ENCODE results near the gene UMAD1. TPM values are rescaled to one million over a fixed set of nuclear protein-coding genes. Genes with fewer than 3 reads are reported as not detected.

Gene UMAD1
- total RNA-seq, 2 experiments from 2014 or later, result 11.0 to 15.3 TPM

DNA sequence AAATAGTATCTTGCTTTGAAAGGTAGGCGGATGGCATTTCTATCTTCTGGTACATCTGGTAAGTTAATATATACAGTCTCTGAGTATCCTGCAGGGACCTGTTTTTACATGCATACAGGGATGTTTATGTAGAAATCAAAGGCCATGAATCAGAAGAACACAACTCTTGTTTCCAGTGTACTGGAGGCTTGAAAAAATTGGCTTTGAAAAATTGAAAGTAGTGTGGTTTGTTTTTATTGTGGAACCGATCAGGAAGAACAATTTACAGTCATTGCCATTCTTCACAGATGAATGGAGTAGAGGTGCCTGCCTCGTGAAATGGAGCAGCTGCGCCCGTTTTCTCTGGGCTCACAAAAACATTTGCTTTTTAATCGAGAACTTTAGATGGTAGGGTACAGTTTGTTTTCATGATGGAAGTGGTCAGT lies 131.9 kb downstream of the UMAD1 start:
- peak overlapping the region; percentile 45 for H3K27ac Mint-ChIP-seq
- no peaks in the 10 kb centered on the region for H3K9me3 ChIP-seq (ENCODE audit: control insufficient read depth in 1 of 2, insufficient read depth in 1 of 2, low read length in 2 of 2)
- peak overlapping the region; percentile 1 for H3K4me3 ChIP-seq (ENCODE audit: low read length)
- H3K4me1 Mint-ChIP-seq (ENCODE audit: low read depth), result peaks cover 44% of the 10 kb centered on the region
- no peak overlapping the region for H3K27ac ChIP-seq (ENCODE audit: low read depth in 1 of 2, low read length in 2 of 2)
- DNase-seq (peak in 1 of 14 experiments; percentile 7), ATAC-seq (ENCODE audit: poor library complexity) (peak; percentile 52)
- TF ChIP-seq, protein P1, sequence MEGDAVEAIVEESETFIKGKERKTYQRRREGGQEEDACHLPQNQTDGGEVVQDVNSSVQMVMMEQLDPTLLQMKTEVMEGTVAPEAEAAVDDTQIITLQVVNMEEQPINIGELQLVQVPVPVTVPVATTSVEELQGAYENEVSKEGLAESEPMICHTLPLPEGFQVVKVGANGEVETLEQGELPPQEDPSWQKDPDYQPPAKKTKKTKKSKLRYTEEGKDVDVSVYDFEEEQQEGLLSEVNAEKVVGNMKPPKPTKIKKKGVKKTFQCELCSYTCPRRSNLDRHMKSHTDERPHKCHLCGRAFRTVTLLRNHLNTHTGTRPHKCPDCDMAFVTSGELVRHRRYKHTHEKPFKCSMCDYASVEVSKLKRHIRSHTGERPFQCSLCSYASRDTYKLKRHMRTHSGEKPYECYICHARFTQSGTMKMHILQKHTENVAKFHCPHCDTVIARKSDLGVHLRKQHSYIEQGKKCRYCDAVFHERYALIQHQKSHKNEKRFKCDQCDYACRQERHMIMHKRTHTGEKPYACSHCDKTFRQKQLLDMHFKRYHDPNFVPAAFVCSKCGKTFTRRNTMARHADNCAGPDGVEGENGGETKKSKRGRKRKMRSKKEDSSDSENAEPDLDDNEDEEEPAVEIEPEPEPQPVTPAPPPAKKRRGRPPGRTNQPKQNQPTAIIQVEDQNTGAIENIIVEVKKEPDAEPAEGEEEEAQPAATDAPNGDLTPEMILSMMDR (IDR thresholded peaks at IDR 0.05), result no peak
- H3K27me3 ChIP-seq (ENCODE audit: control insufficient read depth in 1 of 2, insufficient read depth in 2 of 2, low read length in 2 of 2), result no peaks in the 10 kb centered on the region
- H3K9me3 Mint-ChIP-seq, result no peaks in the 10 kb centered on the region
- ChIA-PET CTCF (interaction anchor here (0.8 to 1.0 kb wide), 2 partner anchors 12 to 91 kb away, joined by 3 read pairs; no protein-coding TSS in a partner anchor), POLR2A (interaction anchor here (0.6 to 2.4 kb wide), 6 partner anchors 11 to 209 kb away, joined by 3 to 7 read pairs (median 4); no protein-coding TSS in a partner anchor)
- H3K4me3 Mint-ChIP-seq, result peak overlapping the region; percentile 85
- no peaks in the 10 kb centered on the region for H3K27me3 Mint-ChIP-seq
- intact Hi-C loops (cut with DNase I, micrococcal nuclease), result no loop called here
- no peaks in the 10 kb centered on the region for H3K36me3 ChIP-seq (ENCODE audit: insufficient read depth, low read length)
- H3K36me3 Mint-ChIP-seq (ENCODE audit: low read depth), result no peaks in the 10 kb centered on the region
- H3K4me1 ChIP-seq (ENCODE audit: insufficient read depth, low read length), result peaks cover 3% of the 10 kb centered on the region

DNA sequence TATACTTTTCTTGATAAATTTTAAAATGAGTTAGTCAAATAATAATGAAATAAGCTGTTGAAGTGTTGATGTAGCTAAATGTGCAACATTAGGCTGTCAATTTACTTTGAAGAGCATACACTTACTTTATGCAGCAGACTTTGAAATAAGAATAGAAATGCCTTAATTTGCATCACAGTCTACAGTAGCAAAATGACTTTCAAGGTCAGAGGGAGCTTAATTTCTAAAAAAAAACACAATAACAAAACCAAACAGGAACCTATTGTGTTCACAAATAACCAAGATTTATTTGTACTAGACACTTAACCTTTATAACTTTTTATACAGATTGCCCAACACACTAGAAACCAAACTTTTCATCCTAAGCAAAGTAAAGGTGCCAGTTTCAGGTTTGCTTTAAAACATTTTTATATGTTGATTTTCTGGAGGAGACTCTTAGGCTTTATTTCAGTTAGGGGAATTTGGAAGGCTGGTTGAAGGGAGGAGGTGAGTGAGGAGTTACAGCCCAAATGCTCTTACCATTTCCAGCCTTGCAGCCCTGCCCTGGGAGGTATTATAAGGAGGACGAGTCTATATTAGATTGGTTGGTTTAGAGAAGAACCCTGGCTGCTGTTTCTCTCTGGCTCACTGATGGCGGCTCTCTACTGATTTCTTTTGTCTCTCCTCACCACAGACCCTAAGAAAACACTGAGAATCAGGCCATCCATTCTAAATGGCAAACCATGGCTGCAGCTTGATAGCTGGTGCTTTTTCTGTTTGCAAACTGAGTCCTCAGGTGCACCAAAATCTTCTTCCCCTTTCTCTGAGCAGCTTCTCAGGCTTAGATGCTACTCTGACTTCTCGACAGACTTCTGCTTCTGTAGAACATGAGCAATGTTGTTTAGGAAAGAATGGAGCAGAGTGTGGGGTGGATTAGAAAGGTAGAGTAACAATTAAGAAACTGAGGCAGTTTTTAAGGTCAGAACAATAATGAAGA lies 133.1 kb downstream of the UMAD1 start:
- Histone ChIP-seq H3K36me3 (ENCODE audit: insufficient read depth, low read length) (no peaks in the 10 kb centered on the region), H3K4me3 (ENCODE audit: low read length) (no peak overlapping the region), H3K9me3 (ENCODE audit: control insufficient read depth in 1 of 2, insufficient read depth in 1 of 2, low read length in 2 of 2) (no peaks in the 10 kb centered on the region), H3K27me3 (ENCODE audit: control insufficient read depth in 1 of 2, insufficient read depth in 2 of 2, low read length in 2 of 2) (no peaks in the 10 kb centered on the region), H3K4me1 (ENCODE audit: insufficient read depth, low read length) (peaks cover 3% of the 10 kb centered on the region), H3K27ac (ENCODE audit: low read depth in 1 of 2, low read length in 2 of 2) (no peak overlapping the region)
- H3K27ac Mint-ChIP-seq, result no peak overlapping the region
- ATAC-seq (ENCODE audit: poor library complexity), result no peak
- TF ChIP-seq, protein P1 (IDR thresholded peaks at IDR 0.05), result no peak
- intact Hi-C loops (cut with DNase I, micrococcal nuclease), result no loop called here
- peak overlapping the region; percentile 13 for H3K4me3 Mint-ChIP-seq
- POLR2A ChIA-PET, result interaction anchor here (0.9 to 2.4 kb wide), 5 partner anchors 8 to 352 kb away, joined by 3 to 7 read pairs (median 5); no protein-coding TSS in a partner anchor
- H3K27me3 Mint-ChIP-seq, result no peaks in the 10 kb centered on the region
- H3K9me3 Mint-ChIP-seq, result no peaks in the 10 kb centered on the region
- CTCF ChIA-PET, result interaction anchor here (1.3 kb wide), 1 partner anchor 9 kb away, joined by 5 read pairs; no protein-coding TSS in a partner anchor
- H3K36me3 Mint-ChIP-seq (ENCODE audit: low read depth), result no peaks in the 10 kb centered on the region
- peaks cover 44% of the 10 kb centered on the region for H3K4me1 Mint-ChIP-seq (ENCODE audit: low read depth)
- no peak for DNase-seq

DNA sequence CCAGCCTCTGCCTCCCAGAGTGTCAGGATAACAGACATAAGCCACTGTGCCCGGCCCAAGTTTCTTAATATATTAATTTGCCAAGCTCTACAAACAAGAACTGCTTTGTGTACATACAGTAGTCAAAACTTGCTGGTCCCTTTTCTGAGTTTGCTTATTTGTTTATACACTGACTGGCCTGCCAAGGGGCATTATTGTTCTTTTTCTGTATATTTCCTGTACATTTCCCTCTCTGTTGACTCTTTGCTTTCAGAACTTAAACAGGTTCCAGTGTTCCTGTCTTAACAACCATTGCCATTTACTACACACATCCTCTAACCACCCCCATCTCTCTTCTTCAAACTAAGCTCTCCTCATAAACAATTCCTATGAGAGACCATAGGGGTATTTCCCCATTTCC lies 139.3 kb downstream of the UMAD1 start:
- H3K9me3 Mint-ChIP-seq, result no peaks in the 10 kb centered on the region
- H3K4me3 Mint-ChIP-seq, result no peak overlapping the region
- no peaks in the 10 kb centered on the region for H3K36me3 ChIP-seq (ENCODE audit: insufficient read depth, low read length)
- no peaks in the 10 kb centered on the region for H3K27me3 Mint-ChIP-seq
- no peaks in the 10 kb centered on the region for H3K27me3 ChIP-seq (ENCODE audit: control insufficient read depth in 1 of 2, insufficient read depth in 2 of 2, low read length in 2 of 2)
- no peaks in the 10 kb centered on the region for H3K4me1 ChIP-seq (ENCODE audit: insufficient read depth, low read length)
- no peak overlapping the region for H3K4me3 ChIP-seq (ENCODE audit: low read length)
- TF ChIP-seq, protein P1 (IDR thresholded peaks at IDR 0.05), result no peak
- DNase-seq (no peak), ATAC-seq (ENCODE audit: poor library complexity) (no peak)
- no peak overlapping the region for H3K27ac Mint-ChIP-seq
- intact Hi-C loops (cut with DNase I, micrococcal nuclease), result no loop called here
- peaks cover 21% of the 10 kb centered on the region for H3K4me1 Mint-ChIP-seq (ENCODE audit: low read depth)
- CTCF ChIA-PET, result interaction anchor here (1.2 kb wide), 1 partner anchor 11 kb away, joined by 3 read pairs; no protein-coding TSS in a partner anchor
- POLR2A ChIA-PET, result interaction anchor here (1.4 kb wide), 1 partner anchor 13 kb away, joined by 3 read pairs; no protein-coding TSS in a partner anchor
- H3K36me3 Mint-ChIP-seq (ENCODE audit: low read depth), result no peaks in the 10 kb centered on the region
- H3K27ac ChIP-seq (ENCODE audit: low read depth in 1 of 2, low read length in 2 of 2), result no peak overlapping the region
- H3K9me3 ChIP-seq (ENCODE audit: control insufficient read depth in 1 of 2, insufficient read depth in 1 of 2, low read length in 2 of 2), result no peaks in the 10 kb centered on the region

Measured in CD4-positive, alpha-beta T cell (primary cell).